Astrocyte of the spinal cord (primary cell): ENCODE data around the gene SRMS.

ENCODE experiments used
- DNase-seq: peaks from one replicate; pipeline ENCODE4 v3.0.0; 2011; ENCODE audit warnings: low read depth, low spot score
- H3K4me3 ChIP-seq: 2 replicates; pipeline ENCODE4 v1.5.1; 2011; ENCODE audit warnings: low read depth, mild to moderate bottlenecking, low read length, moderate library complexity
- CTCF ChIP-seq: IDR thresholded peaks from 2 replicates; pipeline ENCODE4 v1.5.1; 2012; ENCODE audit warnings: low read depth, mild to moderate bottlenecking, low read length, inconsistent platforms
- in situ Hi-C: cut with HindIII; loops from 2 replicates; pipeline ENCODE4 v1.10.0; 2017; ENCODE audit warnings: low sequenced_read_pairs

The SRMS gene

GRCh38 chr20:63553251-63553932 is 5.8 kb upstream of the SRMS start:
- in situ Hi-C loops: no loop called here
- DNase-seq: peak; percentile 84
- no peak for TF ChIP-seq CTCF
- peak overlapping the region; percentile 47 for H3K4me3 ChIP-seq

DNA sequence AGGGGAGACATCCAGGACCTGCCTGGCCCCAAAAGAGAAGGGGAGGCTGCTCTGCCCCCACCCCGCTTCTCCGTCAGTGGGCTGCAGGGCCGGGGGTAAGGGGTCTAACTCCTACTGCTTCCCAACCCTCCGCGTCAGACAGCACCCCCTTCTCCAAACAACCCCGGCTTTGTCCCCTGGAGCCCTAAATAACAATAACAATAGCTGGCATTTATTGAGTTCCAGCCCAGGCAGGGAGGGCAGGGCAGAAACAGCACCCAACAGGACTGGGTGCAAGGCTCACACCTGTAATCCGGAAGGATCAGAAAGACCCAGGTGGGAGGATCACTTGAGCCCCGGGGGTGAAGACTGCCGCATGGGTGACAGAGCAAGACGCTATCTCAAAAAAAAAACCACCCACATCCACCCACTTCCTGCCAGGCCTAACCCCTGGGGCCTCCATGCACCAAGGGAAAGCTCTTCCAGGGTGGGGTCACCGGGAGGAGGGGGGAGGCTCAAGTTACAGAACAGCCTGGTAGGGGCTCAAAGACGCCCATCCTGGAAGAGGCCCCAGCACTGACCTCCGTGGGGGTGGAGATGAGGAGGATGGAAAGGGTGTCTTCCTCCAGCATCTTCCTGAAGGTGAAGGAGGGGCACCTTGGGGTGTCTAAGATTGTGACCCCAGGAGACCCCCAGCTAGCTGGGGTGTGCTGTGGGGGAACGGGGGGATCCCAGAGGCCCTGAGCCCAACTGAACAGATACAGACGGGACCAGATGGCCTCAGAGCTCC is 5.1 kb upstream of the SRMS start:
- in situ Hi-C loops: no loop called here
- H3K4me3 ChIP-seq: no peak overlapping the region
- no peak for DNase-seq
- TF ChIP-seq CTCF: no peak

GRCh38 chr20:63551068-63551467 is 3.5 kb upstream of the SRMS start:
- H3K4me3 ChIP-seq: no peak overlapping the region
- in situ Hi-C loops: no loop called here
- DNase-seq: no peak
- no peak for TF ChIP-seq CTCF

GRCh38 chr20:63549679-63550282 is 2.2 kb upstream of the SRMS start:
- in situ Hi-C loops: no loop called here
- H3K4me3 ChIP-seq: no peak overlapping the region
- no peak for TF ChIP-seq CTCF
- DNase-seq: no peak

DNA sequence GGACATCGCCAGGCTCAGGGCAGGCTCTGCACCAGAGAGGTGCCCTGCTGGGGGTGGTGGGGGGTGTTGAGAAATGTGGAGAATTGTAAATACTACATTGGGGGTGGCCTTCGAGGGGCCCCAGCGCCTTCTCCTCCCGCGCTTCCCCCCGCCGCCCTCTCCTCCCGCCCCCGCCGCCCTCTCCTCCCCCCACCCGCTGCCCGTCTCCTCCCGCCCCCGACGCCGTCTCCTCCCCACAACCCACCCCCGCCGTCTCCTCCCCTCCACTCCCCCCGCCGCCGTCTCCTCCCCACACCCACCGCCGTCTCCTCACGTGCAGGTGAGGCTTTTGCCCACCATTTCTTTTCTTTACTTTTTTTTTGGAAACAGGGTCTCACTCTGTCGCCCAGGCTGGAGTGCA is 1.5 kb upstream of the SRMS start:
- in situ Hi-C loops: no loop called here
- H3K4me3 ChIP-seq: no peak overlapping the region
- no peak for TF ChIP-seq CTCF
- DNase-seq: no peak

DNA sequence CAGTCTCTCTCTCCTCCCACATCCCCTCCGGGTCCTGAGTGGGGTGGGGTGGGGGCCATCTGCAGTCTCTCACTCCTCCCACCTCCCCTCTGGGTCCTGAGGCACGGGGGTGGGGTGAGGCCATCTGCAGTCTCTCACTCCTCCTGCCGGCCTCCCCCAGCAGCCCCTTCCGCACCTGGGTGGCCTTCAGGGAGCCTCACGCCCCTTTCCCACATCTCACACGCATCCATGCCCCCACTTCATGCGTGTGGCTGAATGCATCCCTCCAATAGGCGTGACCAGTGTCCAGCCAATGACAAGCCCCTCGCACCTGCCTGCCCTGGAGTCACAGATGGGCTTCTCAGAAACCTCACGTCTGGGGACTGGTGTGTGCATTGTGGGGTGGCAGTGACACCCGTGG is 993 bp upstream of the SRMS start:
- TF ChIP-seq CTCF: no peak
- in situ Hi-C loops: no loop called here
- H3K4me3 ChIP-seq: no peak overlapping the region
- no peak for DNase-seq
